ENCODE results near the gene PCYOX1L. TPM values are rescaled to one million over a fixed set of nuclear protein-coding genes. Genes with fewer than 3 reads are reported as not detected.

PCYOX1L gene
- total and polyA plus RNA-seq, 2 of the 8 experiments (the other 6 are each of a cell fraction or from before 2014, with no cell fraction given) = 6.8 to 17.2 TPM

DNA sequence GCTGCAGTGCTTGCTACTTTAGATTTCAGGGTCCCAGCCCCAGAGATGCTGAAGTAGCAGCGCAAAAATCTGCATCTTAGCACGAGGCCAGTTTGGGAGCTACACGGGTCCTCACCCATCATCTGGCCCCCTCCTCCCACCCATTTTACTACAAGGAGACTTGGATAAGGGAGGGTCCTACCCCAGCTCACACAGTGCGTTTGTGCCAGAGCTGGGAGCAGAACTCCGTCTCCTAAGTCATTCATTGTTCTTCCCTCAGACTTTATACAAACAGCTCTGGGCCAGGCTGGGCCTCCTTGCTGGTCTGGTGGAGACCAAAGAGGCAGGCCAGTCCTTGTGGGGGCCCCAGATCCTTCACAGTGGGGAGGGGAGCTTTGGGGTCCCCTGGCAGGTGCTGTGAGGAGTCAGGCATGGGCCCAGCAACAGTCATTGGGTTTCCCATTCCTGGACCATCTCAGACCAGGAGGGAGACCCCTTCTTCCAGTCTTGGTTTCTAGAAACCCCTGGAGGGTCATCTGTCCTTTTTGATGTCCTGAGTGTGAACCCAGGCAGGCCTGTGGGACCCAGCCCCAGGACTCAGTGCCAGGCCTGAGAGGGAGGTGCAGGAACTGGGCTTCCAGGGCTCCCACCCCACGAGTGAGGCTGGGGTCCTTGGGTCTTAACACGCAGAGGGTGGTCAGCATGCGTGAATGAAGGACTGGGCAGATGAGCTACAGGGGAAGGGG is 23.6 kb downstream of the PCYOX1L start:
- Histone ChIP-seq H3K27ac (ENCODE audit: low read depth, low read length) (no peak overlapping the region), H3K23ac (ENCODE audit: insufficient read length) (no peak overlapping the region), H4K5ac (ENCODE audit: insufficient read length, low read depth, low read length) (no peak overlapping the region), H2AFZ (ENCODE audit: low read length) (peak overlapping the region; percentile 81; the same call in 1 of the 2 replicates), H3K27me3 (replicated peaks in 1 of 4; ENCODE audit: control insufficient read depth in 3 of 4, extremely low read depth in 1 of 4, insufficient read depth in 3 of 4, low read length in 3 of 4) (no peaks in the 10 kb centered on the region), H3K79me1 (ENCODE audit: low read depth, low read length) (no peaks in the 10 kb centered on the region), H2BK120ac (replicated peaks; ENCODE audit: low read depth, low read length) (no peak overlapping the region), H2BK5ac (ENCODE audit: low read depth, low read length) (no peak overlapping the region; the same call in 1 of the 2 replicates), H2BK15ac (ENCODE audit: low read length) (no peak overlapping the region), H3K79me2 (ENCODE audit: control insufficient read depth in 1 of 2, insufficient read depth in 2 of 2, low read length in 2 of 2) (no peaks in the 10 kb centered on the region), H4K8ac (ENCODE audit: extremely low read depth, insufficient read depth, low read length) (peak overlapping the region; percentile 90; the same call in 1 of the 2 replicates), H2BK12ac (ENCODE audit: low read depth, low read length) (no peak overlapping the region), H2BK20ac (ENCODE audit: low read length) (no peak overlapping the region), H3K4ac (replicated peaks; ENCODE audit: insufficient read length, low read depth, low read length) (no peak overlapping the region), H3K14ac (ENCODE audit: insufficient read length) (no peak overlapping the region), H3K9me3 (ENCODE audit: insufficient read depth in 2 of 2, low read depth in 1 of 2, low read length in 1 of 2) (no peaks in the 10 kb centered on the region), H4K91ac (replicated peaks; ENCODE audit: insufficient read length, low read length) (no peak overlapping the region), H3K4me3 (ENCODE audit: extremely low read depth in 1 of 4, insufficient read depth in 2 of 4, low read depth in 3 of 4, low read length in 4 of 4) (no peak overlapping the region), H2AK5ac (ENCODE audit: low read depth, low read length) (no peak overlapping the region), H3K56ac (replicated peaks; ENCODE audit: insufficient read length, low read depth, low read length) (no peak overlapping the region), H4K20me1 (replicated peaks in 1 of 2; ENCODE audit: control insufficient read depth in 1 of 2, insufficient read depth in 2 of 2, low read length in 2 of 2) (no peaks in the 10 kb centered on the region), H3K9ac (replicated peaks in 1 of 4; ENCODE audit: extremely low read depth in 1 of 4, low read depth in 3 of 4, low read length in 3 of 4) (no peak overlapping the region), H3K23me2 (ENCODE audit: low read depth, low read length) (no peaks in the 10 kb centered on the region), H3K36me3 (ENCODE audit: control insufficient read depth in 2 of 4, insufficient read depth in 4 of 4, low read length in 3 of 4) (no peaks in the 10 kb centered on the region), H3K18ac (ENCODE audit: extremely low read depth, low read length) (peak overlapping the region; percentile 81; the same call in 1 of the 2 replicates), H3K4me1 (replicated peaks in 1 of 4; ENCODE audit: control insufficient read depth in 3 of 4, insufficient read depth in 4 of 4, low read length in 3 of 4) (no peaks in the 10 kb centered on the region; a peak in 3 of 7 replicates), H3K4me2 (ENCODE audit: insufficient read depth in 1 of 2, low read depth in 2 of 2, low read length in 2 of 2) (no peak overlapping the region)
- ChIA-PET POLR2A (ENCODE audit: partially characterized antibody) (interaction anchor here (0.5 to 1.6 kb wide), 7 partner anchors 10 to 54 kb away, joined by 3 to 5 read pairs (median 3); no protein-coding TSS in a partner anchor), CTCF (ENCODE audit: partially characterized antibody) (interaction anchor here (0.5 to 46.1 kb wide), 40 partner anchors 8 to 1299 kb away, joined by 3 to 1310 read pairs (median 4); partner anchors contain the start of genes GRPEL2 and PCYOX1L)
- FAIRE-seq = no peak
- no peak for DNase-seq (ENCODE audit: low read depth in 1 of 2, low spot score in 2 of 2)
- 61% methylated on average over 8 of the region's 8 CpGs; no CpG with 5 or more reads in 1 of the 2 experiments for WGBS, 2 experiments (ENCODE audit: extremely low coverage in 1 of 2, insufficient coverage in 1 of 2, insufficient read length in 1 of 2, insufficient replicate concordance in 2 of 2, low coverage in 1 of 2, low lambda C conversion rate in 2 of 2, missing lambda C conversion rate in 1 of 2)
- no peak for TF ChIP-seq SAP30 (IDR thresholded peaks at IDR 0.05; ENCODE audit: insufficient read depth, insufficient replicate concordance, low read length)
- TF ChIP-seq HDAC2 (IDR thresholded peaks at IDR 0.05; ENCODE audit: borderline replicate concordance in 1 of 2, low read depth in 2 of 2, low read length in 2 of 2) = no peak
- TF ChIP-seq, protein P1, sequence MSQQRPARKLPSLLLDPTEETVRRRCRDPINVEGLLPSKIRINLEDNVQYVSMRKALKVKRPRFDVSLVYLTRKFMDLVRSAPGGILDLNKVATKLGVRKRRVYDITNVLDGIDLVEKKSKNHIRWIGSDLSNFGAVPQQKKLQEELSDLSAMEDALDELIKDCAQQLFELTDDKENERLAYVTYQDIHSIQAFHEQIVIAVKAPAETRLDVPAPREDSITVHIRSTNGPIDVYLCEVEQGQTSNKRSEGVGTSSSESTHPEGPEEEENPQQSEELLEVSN (IDR thresholded peaks at IDR 0.05) = no peak
- TF ChIP-seq SIN3A (conservative IDR thresholded peaks at IDR 0.05 in 1 of 2, IDR thresholded peaks at IDR 0.05 in 1 of 2; ENCODE audit: low read depth in 1 of 2, low read length in 2 of 2) = no peak
- TF ChIP-seq RAD21 (IDR thresholded peaks at IDR 0.05 in 1 of 2, conservative IDR thresholded peaks at IDR 0.05 in 1 of 2; ENCODE audit: low read depth in 2 of 2, low read length in 2 of 2) = no peak
- no peak for TF ChIP-seq GABPA (IDR thresholded peaks at IDR 0.05; ENCODE audit: borderline replicate concordance, insufficient read depth, low read length)
